ENCODE measurements around the gene SLC25A34.
A peak's percentile ranks its signal among the peaks of the same experiment; 100 is the strongest.
"Not testable (repeated sequence)": the region's sequence is repeated elsewhere in the genome, so short reads cannot be mapped to it uniquely, and the experiment has no call there.

SLC25A34 gene

DNA sequence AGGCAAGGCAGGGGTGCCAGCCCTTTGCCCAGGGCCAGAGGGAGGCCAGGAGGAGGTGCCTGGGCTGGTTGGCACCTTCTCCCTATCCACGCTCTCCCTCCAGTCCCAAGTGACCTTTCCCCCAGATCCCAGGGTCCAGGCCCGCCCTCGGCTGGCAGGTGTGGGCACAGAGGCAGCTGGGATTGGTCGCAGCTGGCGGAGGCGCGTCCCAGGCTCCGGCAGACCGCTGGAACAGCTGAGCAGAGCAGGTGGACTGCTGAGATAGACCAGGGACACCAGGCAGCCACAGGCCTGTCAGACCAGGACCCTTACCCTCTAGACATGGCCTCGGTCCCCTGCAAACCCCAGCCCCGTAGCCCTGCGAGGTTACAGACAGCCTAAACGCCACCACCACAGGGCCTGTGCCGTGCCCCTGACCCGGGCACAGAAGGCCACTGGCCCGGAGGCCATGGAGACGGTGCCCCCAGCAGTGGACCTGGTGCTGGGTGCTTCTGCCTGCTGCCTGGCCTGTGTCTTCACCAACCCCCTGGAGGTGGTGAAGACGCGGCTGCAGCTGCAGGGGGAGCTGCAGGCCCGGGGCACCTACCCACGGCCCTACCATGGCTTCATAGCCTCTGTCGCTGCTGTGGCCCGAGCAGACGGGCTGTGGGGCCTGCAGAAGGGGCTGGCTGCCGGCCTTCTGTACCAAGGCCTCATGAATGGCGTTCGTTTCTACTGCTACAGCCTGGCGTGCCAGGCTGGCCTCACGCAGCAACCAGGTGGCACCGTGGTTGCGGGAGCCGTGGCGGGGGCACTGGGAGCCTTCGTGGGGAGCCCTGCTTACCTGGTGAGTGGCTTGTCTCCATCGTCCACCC is at the start of gene SLC25A34:
Gene SLC25A34 (plus strand): TSS at position 221 of the 854 bp plus-strand sequence. CDS start 228 bp downstream, at position 449.
- ATAC-seq, result peak in 1 of 2 donors; percentile 5

DNA sequence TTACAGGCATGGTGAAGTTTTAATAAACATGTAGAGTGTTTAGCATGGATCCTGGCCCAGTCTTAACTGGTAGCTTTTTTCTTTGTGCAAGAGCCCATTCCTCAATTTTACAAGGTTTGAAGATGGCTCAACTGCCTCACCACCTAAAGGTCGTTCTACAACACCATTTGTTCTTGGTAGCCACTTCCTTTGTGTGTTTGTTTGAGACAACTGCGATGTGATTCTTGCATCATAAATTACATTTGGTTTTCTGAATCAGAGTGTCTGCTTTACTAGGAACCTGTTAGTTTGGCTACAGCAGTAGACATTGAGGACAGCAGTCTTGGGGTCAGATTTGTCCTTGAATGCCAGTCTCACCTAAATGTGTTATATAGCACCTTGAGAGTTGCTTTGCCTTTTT is 48.6 kb upstream of the SLC25A34 start:
- no peak for ATAC-seq

DNA sequence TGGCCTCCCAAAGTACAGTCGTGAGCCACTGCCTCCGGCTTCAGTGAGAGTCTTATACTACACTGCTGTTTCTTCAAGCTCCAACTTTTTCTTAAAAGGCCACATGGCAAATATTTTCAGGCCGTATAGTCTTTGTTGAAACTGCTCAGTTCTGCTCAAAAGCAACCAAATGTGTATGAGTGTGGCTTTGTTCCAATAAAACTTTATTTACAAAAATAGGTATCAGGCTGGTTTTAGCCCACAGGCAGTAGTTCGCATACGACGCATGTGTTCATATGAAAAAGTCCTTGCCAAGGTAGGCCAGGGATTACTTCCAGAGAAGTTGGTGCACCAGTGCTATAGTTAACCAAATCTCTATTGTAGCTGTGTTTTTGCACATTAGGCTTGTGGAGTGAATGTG is 45.7 kb upstream of the SLC25A34 start:
- no peak for ATAC-seq

DNA sequence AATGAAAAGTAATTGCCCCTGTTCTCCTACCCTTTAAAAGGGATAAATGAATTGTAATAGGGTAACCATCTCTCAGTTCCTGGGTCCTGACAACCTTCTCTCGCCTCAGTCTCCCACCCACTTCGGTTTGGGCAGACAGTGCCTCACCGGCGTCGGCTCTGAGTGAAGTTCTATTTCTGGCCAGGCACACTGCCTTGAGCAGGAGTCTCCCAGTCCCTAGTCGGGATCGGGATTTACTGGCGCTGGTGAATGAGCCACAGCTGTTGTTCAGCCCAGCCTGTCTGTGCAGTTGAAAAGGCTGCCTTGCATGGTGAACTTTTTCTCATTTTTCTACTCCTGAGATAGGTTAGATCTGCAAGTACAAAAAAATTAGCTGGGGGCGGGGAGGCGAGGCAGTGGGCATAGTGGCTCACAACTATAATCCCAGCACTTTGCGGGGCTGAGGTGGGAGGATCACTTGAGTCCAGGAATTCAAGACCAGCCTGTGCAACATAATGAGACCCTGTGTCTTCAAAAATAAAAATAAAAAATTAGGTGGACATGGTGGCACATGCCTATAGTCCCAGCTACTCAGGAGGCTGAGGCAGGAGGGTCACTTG is 44.5 kb upstream of the SLC25A34 start:
- no peak for ATAC-seq

DNA sequence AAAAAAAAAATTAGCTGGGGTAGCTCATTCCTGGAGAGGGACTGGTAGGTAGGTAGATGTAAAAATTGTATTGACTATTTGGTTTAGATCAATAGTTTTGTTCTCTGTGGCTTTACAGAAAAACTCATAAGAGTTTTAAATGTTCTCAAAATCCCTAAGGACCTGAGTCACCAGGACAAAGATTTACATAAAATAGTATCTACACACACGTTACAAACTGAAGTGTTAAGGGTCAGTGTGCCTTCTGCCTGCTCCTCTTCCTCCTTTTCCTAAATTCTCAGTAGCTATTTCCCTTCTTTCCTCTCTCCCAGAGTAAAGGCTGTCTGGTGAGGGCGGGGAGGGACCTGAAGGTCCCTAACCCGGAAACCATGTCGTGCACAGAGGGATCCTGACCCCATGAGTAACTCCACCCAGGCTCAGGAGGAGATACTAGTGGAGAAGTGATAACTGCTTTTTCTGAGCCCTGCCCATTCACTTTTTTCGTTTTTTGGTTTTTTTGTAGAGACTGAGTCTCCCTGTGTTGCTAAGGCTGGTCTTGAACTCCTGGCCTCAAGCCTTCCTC is 43.9 kb upstream of the SLC25A34 start:
- ATAC-seq, result no peak

DNA sequence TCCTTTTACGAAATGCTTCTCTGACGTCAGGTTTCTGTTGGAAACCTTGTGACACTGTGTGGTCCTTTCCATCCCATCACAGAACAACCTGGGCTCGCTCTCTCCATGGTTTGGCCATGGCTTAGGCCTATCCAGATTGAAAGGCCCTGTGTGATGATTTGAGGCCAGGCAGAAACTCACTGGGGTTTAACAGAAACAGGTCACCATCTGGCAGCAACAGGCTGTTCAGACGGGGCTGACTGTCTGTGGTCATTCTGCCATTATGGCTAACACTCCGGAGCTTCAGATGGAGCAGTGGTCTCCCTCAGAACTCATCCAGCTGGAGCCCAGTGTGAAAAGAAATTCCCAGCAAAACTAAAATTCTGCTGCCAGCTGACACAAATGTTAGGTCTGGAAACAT is 42.7 kb upstream of the SLC25A34 start:
- ATAC-seq, result no peak

DNA sequence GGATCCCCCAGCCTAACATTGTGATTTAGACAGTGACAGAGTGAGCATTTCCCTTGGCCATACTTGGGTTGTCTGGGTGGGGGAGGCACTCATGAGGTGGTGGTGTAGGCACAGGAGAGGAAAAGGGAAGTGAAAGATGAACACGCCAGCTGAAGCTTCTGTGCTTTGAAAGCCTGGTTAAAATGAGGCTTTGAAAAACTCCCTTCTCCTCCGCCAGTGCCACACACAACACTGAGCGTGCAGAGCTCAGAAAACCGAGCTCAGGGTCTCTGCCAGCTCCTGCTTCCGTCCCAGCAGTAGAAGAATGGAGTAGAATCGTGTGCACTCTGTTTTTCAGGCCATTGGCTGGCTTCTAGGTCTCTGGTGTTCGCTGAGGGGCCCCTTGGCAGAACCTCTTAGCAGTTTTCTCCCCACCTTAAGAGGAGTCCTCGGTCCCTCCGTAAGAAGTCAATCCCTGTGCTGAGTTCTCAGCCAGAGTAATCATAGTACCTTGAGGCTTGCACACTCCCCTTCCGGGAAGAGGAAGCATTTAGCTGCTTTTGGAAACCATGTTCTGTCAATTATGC is 39.0 kb upstream of the SLC25A34 start:
- ATAC-seq, result peak; percentile 88 to 89

GRCh38 chr1:15698201-15698600 is 37.9 kb upstream of the SLC25A34 start:
- no peak for ATAC-seq

GRCh38 chr1:15699321-15699720 is 36.7 kb upstream of the SLC25A34 start:
- not testable (repeated sequence) for ATAC-seq

GRCh38 chr1:15700508-15700907 is 35.5 kb upstream of the SLC25A34 start:
- no peak for ATAC-seq

GRCh38 chr1:15701784-15702183 is 34.3 kb upstream of the SLC25A34 start:
- no peak for ATAC-seq

DNA sequence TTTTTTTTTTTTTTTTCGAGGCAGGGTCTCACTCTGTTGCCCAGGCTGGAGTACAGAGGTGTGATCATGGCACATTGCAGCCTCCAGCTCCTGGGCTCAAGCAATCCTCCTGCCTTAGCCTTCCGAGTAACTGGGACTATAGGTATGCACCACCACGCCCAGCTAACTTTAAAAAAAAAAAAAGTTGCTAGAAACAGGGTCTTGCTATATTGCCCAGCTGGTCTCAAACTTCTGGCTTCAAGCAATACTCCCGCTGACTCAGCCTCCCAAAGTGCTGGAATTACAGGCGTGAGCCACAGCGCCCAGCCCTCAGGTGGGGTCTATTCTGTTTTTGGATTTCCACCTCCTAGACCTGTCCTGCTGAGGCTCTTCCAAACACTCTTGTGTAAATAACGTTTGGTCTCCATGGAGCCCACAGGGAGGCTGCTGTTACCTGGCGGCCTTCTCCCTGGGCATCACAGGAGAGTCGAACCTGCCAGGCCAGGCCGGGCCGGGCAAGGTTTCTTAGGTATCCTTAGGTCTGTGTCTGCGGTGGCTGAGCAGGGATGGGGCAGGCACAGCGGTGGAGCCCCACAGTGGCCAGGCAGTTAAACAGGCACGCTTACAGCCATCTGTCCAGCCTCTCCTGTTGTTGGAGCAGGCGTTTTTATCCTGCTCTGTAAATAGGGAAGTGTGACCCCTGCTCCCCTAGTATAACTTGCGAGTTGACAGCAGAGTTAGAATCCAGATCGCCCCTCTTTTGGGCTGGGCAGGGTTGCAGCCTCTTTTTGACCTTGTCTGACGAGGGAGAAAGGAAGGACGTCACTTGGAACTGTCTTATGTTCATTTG is 33.1 kb upstream of the SLC25A34 start:
- no peak for ATAC-seq

GRCh38 chr1:15703562-15703961 is 32.5 kb upstream of the SLC25A34 start:
- ATAC-seq, result no peak

GRCh38 chr1:15704526-15705183 is 31.4 kb upstream of the SLC25A34 start:
- no peak for ATAC-seq

DNA sequence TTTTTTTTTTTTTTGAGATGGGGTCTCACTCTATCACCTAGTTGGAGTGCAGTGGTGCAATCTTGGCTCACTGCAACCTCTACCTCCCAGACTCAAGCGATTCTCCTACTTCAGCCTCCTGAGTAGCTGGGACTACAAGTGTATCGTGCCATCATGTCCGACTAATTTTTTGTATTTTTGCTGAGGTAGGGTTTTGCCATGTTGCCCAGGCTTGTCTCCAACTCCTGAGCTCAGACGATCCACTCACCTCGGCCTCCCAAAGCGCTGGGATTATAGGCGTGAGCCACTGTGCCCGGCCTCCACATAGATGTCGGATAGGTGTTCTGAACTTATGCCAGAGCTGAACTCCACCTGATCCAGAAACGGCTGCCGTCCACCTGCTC is 30.9 kb upstream of the SLC25A34 start:
- no peak for ATAC-seq

DNA sequence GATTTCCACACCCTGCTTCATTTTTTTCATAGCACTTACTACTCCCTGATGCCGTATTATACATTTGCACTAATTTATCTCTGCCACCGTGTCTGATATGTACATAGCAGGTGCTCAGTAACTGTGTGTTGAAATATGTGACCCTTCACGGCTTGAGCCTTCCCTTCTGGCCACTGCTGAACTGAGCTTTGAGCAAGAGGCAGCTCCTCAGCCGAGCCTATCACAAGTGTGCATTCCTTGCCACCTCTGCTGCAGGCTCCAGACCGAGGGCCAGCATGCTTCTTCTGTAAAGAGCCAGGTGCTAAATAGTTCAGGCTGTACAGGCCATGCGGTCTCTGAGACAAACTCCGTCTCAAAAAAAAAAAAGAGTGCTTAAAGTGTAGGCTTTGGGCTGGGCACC is 29.3 kb upstream of the SLC25A34 start:
- ATAC-seq, result no peak

DNA sequence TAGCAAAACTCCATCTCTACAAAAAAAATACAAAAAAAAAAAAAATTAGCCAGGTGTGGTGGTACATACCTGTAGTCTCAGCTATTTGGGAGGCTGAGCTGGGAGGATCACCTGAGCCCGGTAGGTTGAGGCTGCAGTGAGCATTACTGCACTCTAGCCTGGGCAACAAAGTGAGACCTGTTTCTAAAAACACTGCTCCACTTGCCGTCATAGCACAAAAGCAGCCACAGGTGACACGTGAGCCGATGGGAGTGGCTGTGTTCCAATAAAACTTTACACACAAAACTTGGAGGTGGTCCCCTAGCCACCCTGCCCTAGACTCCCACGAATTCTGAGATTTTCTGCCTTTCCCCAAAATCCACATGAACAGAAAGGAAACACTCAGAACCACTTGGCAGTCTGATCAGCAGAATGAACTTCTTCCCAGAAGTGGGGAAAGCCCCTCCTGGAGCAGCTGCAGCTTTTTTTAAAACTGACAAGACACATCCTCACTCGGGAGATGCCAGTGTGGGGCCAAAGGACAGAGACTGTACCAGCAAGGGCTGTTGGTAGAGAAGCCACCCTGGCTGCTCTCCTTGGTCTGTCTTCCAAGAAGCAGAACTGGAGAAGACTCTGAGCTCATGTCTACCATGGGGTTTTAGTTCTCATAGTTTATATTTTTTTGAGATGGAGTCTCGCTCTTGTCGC is 28.7 kb upstream of the SLC25A34 start:
- ATAC-seq, result no peak

GRCh38 chr1:15708486-15709137 is 27.4 kb upstream of the SLC25A34 start:
- ATAC-seq, result no peak

- no peak for ATAC-seq
These were observed 26.8 kb upstream of the SLC25A34 start for GRCh38 chr1:15709226-15709625.

DNA sequence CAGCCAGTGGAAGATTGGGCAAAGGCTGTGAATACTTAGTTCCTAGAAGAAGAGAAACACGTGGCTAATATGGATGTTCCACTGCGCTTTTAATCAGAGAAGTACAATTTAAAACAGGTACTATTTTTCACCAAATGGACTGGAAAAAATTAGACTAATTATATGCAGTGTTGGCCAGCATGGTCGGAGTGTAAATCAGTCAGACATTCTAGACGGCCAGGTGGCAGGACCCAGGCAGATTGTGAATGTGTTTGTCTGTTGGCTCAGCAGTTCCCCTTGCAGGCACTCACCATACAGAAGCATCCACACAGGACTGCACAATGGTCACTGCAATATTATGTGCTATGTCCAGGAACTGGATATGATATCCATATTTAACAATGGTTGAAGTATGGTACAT is 23.9 kb upstream of the SLC25A34 start:
- ATAC-seq, result no peak

All from activated CD4-positive, CD25-positive, alpha-beta regulatory T cell treated with anti-CD3 and anti-CD28 coated beads, Interleukin-2, amount 50 U/mL, for 24 hours (primary cell).